ENCODE results near the gene CLDN3.

Gene CLDN3

DNA sequence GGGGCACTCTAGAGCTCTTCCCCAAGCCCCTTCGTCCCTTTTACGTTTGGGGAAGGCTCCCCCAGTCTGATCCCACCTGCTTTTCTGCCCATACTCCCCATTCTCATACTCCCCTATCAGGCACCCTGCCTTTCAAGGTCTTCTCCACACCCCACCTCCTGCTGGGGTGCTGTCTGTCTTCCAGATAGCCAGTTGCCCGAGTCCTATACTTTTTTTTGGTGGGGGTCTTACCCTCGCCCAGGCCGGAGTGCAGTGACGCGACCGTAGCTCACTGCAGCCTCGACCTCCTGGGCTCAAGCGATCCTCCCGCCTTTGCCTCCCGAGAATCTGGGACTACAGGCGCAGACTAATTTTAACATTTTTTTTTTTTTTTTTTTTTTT, 30.7 kb downstream of the CLDN3 start:
- Histone ChIP-seq H3K27me3 (ENCODE audit: insufficient read depth, insufficient read length) (peaks cover 4% of the 10 kb centered on the region), H3K9ac (ENCODE audit: insufficient read length, low read depth) (peak overlapping the region; percentile 79), H3K4me3 (ENCODE audit: insufficient read length, low read depth) (peak overlapping the region; percentile 60), H3K9me3 (ENCODE audit: insufficient read depth, low read length) (no peaks in the 10 kb centered on the region), H3K4me1 (ENCODE audit: insufficient read depth, insufficient read length) (peaks cover 7% of the 10 kb centered on the region), H3K36me3 (ENCODE audit: insufficient read depth, insufficient read length, low read length) (peaks cover 20% of the 10 kb centered on the region)
- TF ChIP-seq SUZ12 (IDR thresholded peaks at IDR 0.05; ENCODE audit: extremely low read depth, insufficient read depth, insufficient read length): no peak
- no peak for TF ChIP-seq YY1 (IDR thresholded peaks at IDR 0.05; ENCODE audit: insufficient read depth, insufficient read length)
- TF ChIP-seq ZNF274 (IDR thresholded peaks at IDR 0.05; ENCODE audit: low read depth, low read length): no peak
- no peak for DNase-seq (ENCODE audit: low read depth, low spot score)

GRCh38 chr7:73738612-73739386, 31.3 kb downstream of the CLDN3 start, which contains the start of gene ABHD11:
Gene ABHD11 (minus strand): TSS chr7:73738802. CDS start chr7:73738770, 32 bp downstream.
- peaks cover 20% of the 10 kb centered on the region for H3K36me3 ChIP-seq (ENCODE audit: insufficient read depth, insufficient read length, low read length)
- peak within 1 kb of the TSS; percentile 84 for H3K4me3 ChIP-seq (ENCODE audit: insufficient read length, low read depth)
- DNase-seq (ENCODE audit: low read depth, low spot score): peak; percentile 98
- H3K27me3 ChIP-seq (ENCODE audit: insufficient read depth, insufficient read length): peaks cover 4% of the 10 kb centered on the region
- TF ChIP-seq SUZ12 (IDR thresholded peaks at IDR 0.05; ENCODE audit: extremely low read depth, insufficient read depth, insufficient read length) (no peak), YY1 (IDR thresholded peaks at IDR 0.05; ENCODE audit: insufficient read depth, insufficient read length) (no peak), ZNF274 (IDR thresholded peaks at IDR 0.05; ENCODE audit: low read depth, low read length) (no peak)
- peaks cover 4% of the 10 kb centered on the region for H3K4me1 ChIP-seq (ENCODE audit: insufficient read depth, insufficient read length)
- peak within 1 kb of the TSS; percentile 90 for H3K9ac ChIP-seq (ENCODE audit: insufficient read length, low read depth)
- no peaks in the 10 kb centered on the region for H3K9me3 ChIP-seq (ENCODE audit: insufficient read depth, low read length)

- Histone ChIP-seq H3K9me3 (ENCODE audit: insufficient read depth, low read length) (no peaks in the 10 kb centered on the region), H3K4me3 (ENCODE audit: insufficient read length, low read depth) (peak overlapping the region; percentile 84), H3K4me1 (ENCODE audit: insufficient read depth, insufficient read length) (peaks cover 4% of the 10 kb centered on the region), H3K9ac (ENCODE audit: insufficient read length, low read depth) (peak overlapping the region; percentile 90), H3K36me3 (ENCODE audit: insufficient read depth, insufficient read length, low read length) (peaks cover 20% of the 10 kb centered on the region), H3K27me3 (ENCODE audit: insufficient read depth, insufficient read length) (peaks cover 4% of the 10 kb centered on the region)
- TF ChIP-seq ZNF274 (IDR thresholded peaks at IDR 0.05; ENCODE audit: low read depth, low read length) (no peak), YY1 (IDR thresholded peaks at IDR 0.05; ENCODE audit: insufficient read depth, insufficient read length) (no peak), SUZ12 (IDR thresholded peaks at IDR 0.05; ENCODE audit: extremely low read depth, insufficient read depth, insufficient read length) (no peak)
- no peak for DNase-seq (ENCODE audit: low read depth, low spot score)
Measured at GRCh38 chr7:73738220-73738611, 31.9 kb downstream of the CLDN3 start.

- H3K27me3 ChIP-seq (ENCODE audit: insufficient read depth, insufficient read length): peaks cover 4% of the 10 kb centered on the region
- H3K9me3 ChIP-seq (ENCODE audit: insufficient read depth, low read length): no peaks in the 10 kb centered on the region
- H3K36me3 ChIP-seq (ENCODE audit: insufficient read depth, insufficient read length, low read length): peaks cover 20% of the 10 kb centered on the region
- peak overlapping the region; percentile 84 for H3K4me3 ChIP-seq (ENCODE audit: insufficient read length, low read depth)
- no peak for TF ChIP-seq SUZ12 (IDR thresholded peaks at IDR 0.05; ENCODE audit: extremely low read depth, insufficient read depth, insufficient read length)
- TF ChIP-seq YY1 (IDR thresholded peaks at IDR 0.05; ENCODE audit: insufficient read depth, insufficient read length): no peak
- TF ChIP-seq ZNF274 (IDR thresholded peaks at IDR 0.05; ENCODE audit: low read depth, low read length): no peak
- peaks cover 4% of the 10 kb centered on the region for H3K4me1 ChIP-seq (ENCODE audit: insufficient read depth, insufficient read length)
- DNase-seq (ENCODE audit: low read depth, low spot score): no peak
- peak overlapping the region; percentile 16 for H3K9ac ChIP-seq (ENCODE audit: insufficient read length, low read depth)
Measured at GRCh38 chr7:73737491-73738219, 32.4 kb downstream of the CLDN3 start.

- no peak overlapping the region for H3K9ac ChIP-seq (ENCODE audit: insufficient read length, low read depth)
- H3K4me1 ChIP-seq (ENCODE audit: insufficient read depth, insufficient read length): peaks cover 4% of the 10 kb centered on the region
- no peak for DNase-seq (ENCODE audit: low read depth, low spot score)
Measured at GRCh38 chr7:73736885-73737284, 33.2 kb downstream of the CLDN3 start.

GRCh38 chr7:73735528-73735905, 34.6 kb downstream of the CLDN3 start:
- H3K4me1 ChIP-seq (ENCODE audit: insufficient read depth, insufficient read length): peaks cover 4% of the 10 kb centered on the region
- H3K36me3 ChIP-seq (ENCODE audit: insufficient read depth, insufficient read length, low read length): peaks cover 20% of the 10 kb centered on the region
- TF ChIP-seq ZNF274 (IDR thresholded peaks at IDR 0.05; ENCODE audit: low read depth, low read length) (no peak), SUZ12 (IDR thresholded peaks at IDR 0.05; ENCODE audit: extremely low read depth, insufficient read depth, insufficient read length) (no peak), YY1 (IDR thresholded peaks at IDR 0.05; ENCODE audit: insufficient read depth, insufficient read length) (no peak)
- H3K9ac ChIP-seq (ENCODE audit: insufficient read length, low read depth): peak overlapping the region; percentile 21
- no peaks in the 10 kb centered on the region for H3K9me3 ChIP-seq (ENCODE audit: insufficient read depth, low read length)
- peaks cover 4% of the 10 kb centered on the region for H3K27me3 ChIP-seq (ENCODE audit: insufficient read depth, insufficient read length)
- no peak for DNase-seq (ENCODE audit: low read depth, low spot score)
- H3K4me3 ChIP-seq (ENCODE audit: insufficient read length, low read depth): no peak overlapping the region

More at GRCh38 chr7:73736885-73737284, 33.2 kb downstream of the CLDN3 start:
- Histone ChIP-seq H3K9me3 (ENCODE audit: insufficient read depth, low read length) (no peaks in the 10 kb centered on the region), H3K36me3 (ENCODE audit: insufficient read depth, insufficient read length, low read length) (peaks cover 20% of the 10 kb centered on the region), H3K4me3 (ENCODE audit: insufficient read length, low read depth) (no peak overlapping the region), H3K27me3 (ENCODE audit: insufficient read depth, insufficient read length) (peaks cover 4% of the 10 kb centered on the region)
- no peak for TF ChIP-seq YY1 (IDR thresholded peaks at IDR 0.05; ENCODE audit: insufficient read depth, insufficient read length)
- no peak for TF ChIP-seq SUZ12 (IDR thresholded peaks at IDR 0.05; ENCODE audit: extremely low read depth, insufficient read depth, insufficient read length)
- no peak for TF ChIP-seq ZNF274 (IDR thresholded peaks at IDR 0.05; ENCODE audit: low read depth, low read length)
